Neural progenitor cell (in vitro differentiated cells): Measurements from ENCODE around the gene SCN9A. TPM values are rescaled to one million over a fixed set of nuclear protein-coding genes. Genes with fewer than 3 reads are reported as not detected.

Experiments used
- DNase-seq: peaks from one replicate; pipeline ENCODE4 v3.0.0-alpha.2; 2016; ENCODE audit warnings: low spot score
- H2AFZ ChIP-seq: fragments of 200-600 bp; sonication (generic); replicated peaks from 2 replicates; pipeline ENCODE4 v1.6.1; 2016; ENCODE audit warnings: antibody characterized with exemption
- H3F3A ChIP-seq: fragments of 200-600 bp; sonication (generic); 2 replicates; pipeline ENCODE4 v1.6.1; 2016; ENCODE audit warnings: antibody characterized with exemption, low read depth
- H3K27ac ChIP-seq: fragments of 200-600 bp; sonication (generic); 2 replicates; pipeline ENCODE4 v1.5.1; 2016; ENCODE audit warnings: mild to moderate bottlenecking
- H3K27me3 ChIP-seq: fragments of 200-600 bp; sonication (generic); 2 replicates; pipeline ENCODE4 v1.6.1; 2016; ENCODE audit warnings: mild to moderate bottlenecking, moderate library complexity
- H3K36me3 ChIP-seq: fragments of 200-600 bp; sonication (generic); 2 replicates; pipeline ENCODE4 v1.5.1; 2016
- H3K4me1 ChIP-seq: fragments of 200-600 bp; sonication (generic); 2 replicates; pipeline ENCODE4 v1.6.1; 2016; ENCODE audit warnings: mixed run types
- H3K4me2 ChIP-seq: fragments of 200-600 bp; sonication (generic); 2 replicates; pipeline ENCODE4 v1.6.1; 2016
- H3K4me3 ChIP-seq: fragments of 200-600 bp; sonication (generic); 2 replicates; pipeline ENCODE4 v1.5.1; 2016
- H3K79me2 ChIP-seq: fragments of 200-600 bp; sonication (generic); 2 replicates; pipeline ENCODE4 v1.6.1; 2016; ENCODE audit warnings: low read depth
- H3K9ac ChIP-seq: fragments of 200-600 bp; sonication (generic); 2 replicates; pipeline ENCODE4 v1.6.1; 2016
- H3K9me3 ChIP-seq: fragments of 200-600 bp; sonication (generic); 2 replicates; pipeline ENCODE4 v1.5.1; 2016; ENCODE audit warnings: low read depth
- H4K20me1 ChIP-seq: fragments of 200-600 bp; sonication (generic); 2 replicates; pipeline ENCODE4 v1.6.1; 2016; ENCODE audit warnings: low read depth
- H3K27ac Mint-ChIP-seq: 3 replicates; pipeline ENCODE4 v1.8.0; 2021; ENCODE audit warnings: mixed read lengths
- H3K27me3 Mint-ChIP-seq: 2 replicates; pipeline ENCODE4 v1.8.0; 2022; ENCODE audit warnings: low read depth, mild to moderate bottlenecking, inconsistent platforms, moderate library complexity, mixed read lengths; ENCODE audit not compliant: insufficient read depth
- H3K36me3 Mint-ChIP-seq: 3 replicates; pipeline ENCODE4 v1.8.0; 2021; ENCODE audit warnings: mixed read lengths
- H3K4me1 Mint-ChIP-seq: 3 replicates; pipeline ENCODE4 v1.8.0; 2021; ENCODE audit warnings: mixed read lengths
- H3K4me3 Mint-ChIP-seq: 3 replicates; pipeline ENCODE4 v1.8.0; 2021; ENCODE audit warnings: mild to moderate bottlenecking, moderate library complexity, mixed read lengths
- H3K9me3 Mint-ChIP-seq: 3 replicates; pipeline ENCODE4 v1.8.0; 2020; ENCODE audit warnings: mixed read lengths
- EZH2 ChIP-seq: fragments of 200-600 bp; sonication (generic); IDR thresholded peaks from 2 replicates; pipeline ENCODE4 v1.6.1; 2017; ENCODE audit warnings: antibody characterized with exemption, mild to moderate bottlenecking, moderate library complexity
- EZH2phosphoT487 ChIP-seq: fragments of 200-600 bp; sonication (generic); IDR thresholded peaks from 2 replicates; pipeline ENCODE4 v1.6.1; 2017; ENCODE audit warnings: antibody characterized with exemption
- total RNA-seq: library from RNA; depleted of rRNA; stranded (reverse); fragments of >200 nt; gene quantifications from 2 replicates; pipeline ENCODE4 v1.2.3, GENCODE V29; 2015; ENCODE audit warnings: low replicate concordance
- TF ChIP-seq, protein P1 (sequence below): fragments of 200-600 bp; sonication (generic); IDR thresholded peaks from 2 replicates; pipeline ENCODE4 v1.5.1; 2017; ENCODE audit warnings: antibody characterized with exemption, mild to moderate bottlenecking

Gene SCN9A
- total RNA-seq, 1 donor from 2014 or later, result 1.1 TPM

DNA sequence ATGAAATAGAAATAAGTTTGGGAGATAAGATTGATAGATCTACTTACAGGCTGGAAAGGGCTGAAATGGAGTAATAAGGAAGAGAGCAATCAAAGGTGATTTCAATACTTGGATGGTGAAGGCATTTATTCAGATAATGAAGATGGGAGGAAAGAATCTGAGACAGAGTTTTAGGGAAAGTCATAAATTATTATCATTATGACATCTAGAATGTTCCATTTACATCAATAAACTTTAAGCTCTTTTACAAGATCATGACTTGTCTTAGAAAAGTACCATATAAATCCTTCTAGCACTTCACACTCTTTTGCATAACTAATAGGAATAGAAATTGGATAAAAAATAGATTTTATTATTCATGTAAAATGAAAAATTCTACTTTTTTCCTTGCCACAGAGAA lies 2.2 kb downstream of the SCN9A start:
- Mint-ChIP-seq H3K4me1 (peaks cover 10% of the 10 kb centered on the region), H3K36me3 (no peaks in the 10 kb centered on the region), H3K9me3 (no peaks in the 10 kb centered on the region), H3K27ac (no peak overlapping the region), H3K4me3 (no peak overlapping the region), H3K27me3 (peaks cover 18% of the 10 kb centered on the region)
- H3K9ac ChIP-seq, result no peak overlapping the region
- no peak overlapping the region for H2AFZ ChIP-seq
- H3K4me2 ChIP-seq, result no peak overlapping the region
- no peaks in the 10 kb centered on the region for H4K20me1 ChIP-seq
- H3K4me1 ChIP-seq, result peaks cover 10% of the 10 kb centered on the region
- H3K4me3 ChIP-seq, result no peak overlapping the region
- no peaks in the 10 kb centered on the region for H3K36me3 ChIP-seq
- no peaks in the 10 kb centered on the region for H3K79me2 ChIP-seq
- DNase-seq, result no peak
- H3K27ac ChIP-seq, result no peak overlapping the region
- peaks cover 47% of the 10 kb centered on the region for H3K27me3 ChIP-seq
- TF ChIP-seq, protein P1, sequence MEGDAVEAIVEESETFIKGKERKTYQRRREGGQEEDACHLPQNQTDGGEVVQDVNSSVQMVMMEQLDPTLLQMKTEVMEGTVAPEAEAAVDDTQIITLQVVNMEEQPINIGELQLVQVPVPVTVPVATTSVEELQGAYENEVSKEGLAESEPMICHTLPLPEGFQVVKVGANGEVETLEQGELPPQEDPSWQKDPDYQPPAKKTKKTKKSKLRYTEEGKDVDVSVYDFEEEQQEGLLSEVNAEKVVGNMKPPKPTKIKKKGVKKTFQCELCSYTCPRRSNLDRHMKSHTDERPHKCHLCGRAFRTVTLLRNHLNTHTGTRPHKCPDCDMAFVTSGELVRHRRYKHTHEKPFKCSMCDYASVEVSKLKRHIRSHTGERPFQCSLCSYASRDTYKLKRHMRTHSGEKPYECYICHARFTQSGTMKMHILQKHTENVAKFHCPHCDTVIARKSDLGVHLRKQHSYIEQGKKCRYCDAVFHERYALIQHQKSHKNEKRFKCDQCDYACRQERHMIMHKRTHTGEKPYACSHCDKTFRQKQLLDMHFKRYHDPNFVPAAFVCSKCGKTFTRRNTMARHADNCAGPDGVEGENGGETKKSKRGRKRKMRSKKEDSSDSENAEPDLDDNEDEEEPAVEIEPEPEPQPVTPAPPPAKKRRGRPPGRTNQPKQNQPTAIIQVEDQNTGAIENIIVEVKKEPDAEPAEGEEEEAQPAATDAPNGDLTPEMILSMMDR, result no peak
- TF ChIP-seq EZH2 (no peak), EZH2phosphoT487 (no peak)
- H3K9me3 ChIP-seq, result no peaks in the 10 kb centered on the region
- H3F3A ChIP-seq, result peaks cover 22% of the 10 kb centered on the region

DNA sequence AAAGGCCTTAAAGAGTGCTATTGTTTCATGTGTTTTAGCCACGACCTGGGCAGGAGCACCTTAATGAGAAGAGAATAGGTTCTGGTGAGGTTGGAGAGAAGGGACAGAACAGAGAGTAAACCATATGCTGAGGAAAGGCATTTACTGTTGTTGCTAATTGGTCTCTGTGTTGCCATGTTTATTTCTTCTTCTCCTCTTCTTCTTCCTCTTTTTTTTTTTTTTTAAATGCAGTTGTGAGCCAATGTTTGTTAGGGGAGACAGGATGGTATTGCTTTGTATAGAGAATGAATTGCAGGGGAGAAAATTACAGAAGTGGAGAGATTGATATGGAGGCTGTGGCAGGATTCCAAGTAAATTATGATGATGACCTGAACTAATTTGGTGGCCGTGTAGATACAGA lies 2.6 kb downstream of the SCN9A start:
- TF ChIP-seq, protein P1, result no peak
- TF ChIP-seq EZH2 (no peak), EZH2phosphoT487 (no peak)
- Histone ChIP-seq H3K27ac (no peak overlapping the region), H3K36me3 (no peaks in the 10 kb centered on the region), H2AFZ (no peak overlapping the region), H3K4me3 (no peak overlapping the region), H3K4me1 (peaks cover 10% of the 10 kb centered on the region), H3K4me2 (no peak overlapping the region), H3F3A (peaks cover 22% of the 10 kb centered on the region), H4K20me1 (no peaks in the 10 kb centered on the region), H3K27me3 (peaks cover 44% of the 10 kb centered on the region), H3K79me2 (no peaks in the 10 kb centered on the region), H3K9me3 (no peaks in the 10 kb centered on the region), H3K9ac (no peak overlapping the region)
- Mint-ChIP-seq H3K27ac (no peak overlapping the region), H3K27me3 (peaks cover 18% of the 10 kb centered on the region), H3K4me1 (peaks cover 10% of the 10 kb centered on the region), H3K4me3 (no peak overlapping the region), H3K9me3 (no peaks in the 10 kb centered on the region), H3K36me3 (no peaks in the 10 kb centered on the region)
- no peak for DNase-seq

DNA sequence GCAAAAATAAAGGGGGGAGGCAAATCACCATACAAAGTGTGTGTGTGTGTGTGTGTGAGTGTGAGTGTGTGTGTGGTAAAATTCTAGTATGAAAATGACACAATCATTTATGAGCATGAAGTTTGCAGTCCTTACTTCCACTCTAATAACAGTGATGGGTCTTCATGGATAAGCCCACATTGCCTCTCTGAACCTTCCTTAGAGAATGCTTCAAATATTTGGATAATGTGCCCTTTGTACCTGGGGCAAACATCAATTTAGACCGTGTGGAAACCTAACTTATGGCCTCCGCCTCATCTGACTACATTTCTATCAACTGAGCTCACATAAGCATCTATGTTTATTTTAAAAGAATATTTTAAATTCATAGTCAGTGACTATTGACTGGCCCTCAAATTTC lies 3.7 kb downstream of the SCN9A start:
- no peak overlapping the region for H3K9ac ChIP-seq
- no peak overlapping the region for H2AFZ ChIP-seq
- no peak overlapping the region for H3K27ac ChIP-seq
- no peak overlapping the region for H3K4me3 ChIP-seq
- Mint-ChIP-seq H3K36me3 (no peaks in the 10 kb centered on the region), H3K4me1 (peaks cover 10% of the 10 kb centered on the region), H3K27ac (no peak overlapping the region), H3K4me3 (no peak overlapping the region), H3K9me3 (no peaks in the 10 kb centered on the region), H3K27me3 (peaks cover 18% of the 10 kb centered on the region)
- peaks cover 10% of the 10 kb centered on the region for H3K4me1 ChIP-seq
- H3K9me3 ChIP-seq, result no peaks in the 10 kb centered on the region
- peaks cover 33% of the 10 kb centered on the region for H3K27me3 ChIP-seq
- no peaks in the 10 kb centered on the region for H4K20me1 ChIP-seq
- H3F3A ChIP-seq, result peaks cover 22% of the 10 kb centered on the region
- no peak for DNase-seq
- no peaks in the 10 kb centered on the region for H3K79me2 ChIP-seq
- TF ChIP-seq, protein P1, result no peak
- TF ChIP-seq EZH2 (no peak), EZH2phosphoT487 (no peak)
- no peak overlapping the region for H3K4me2 ChIP-seq
- H3K36me3 ChIP-seq, result no peaks in the 10 kb centered on the region
